Choroid plexus epithelial cell (primary cell): ENCODE results near the gene EGLN2.

Source experiments
- DNase-seq: peaks from one replicate; pipeline ENCODE4 v3.0.0-alpha.2; 2010; ENCODE audit warnings: low read depth
- H3K4me3 ChIP-seq: 2 replicates; pipeline ENCODE4 v1.5.1; 2011; ENCODE audit warnings: low read depth, mild to moderate bottlenecking, control low read depth, low read length, moderate library complexity
- CTCF ChIP-seq: conservative IDR thresholded peaks from 2 replicates; pipeline ENCODE4 v1.5.1; 2011; ENCODE audit warnings: low read depth, mild to moderate bottlenecking, control low read depth, inconsistent platforms, low read length, moderate library complexity

EGLN2 gene

GRCh38 chr19:40803857-40804782 is 5.1 kb downstream of the EGLN2 start:
- no peak for DNase-seq
- no peak overlapping the region for H3K4me3 ChIP-seq
- no peak for TF ChIP-seq CTCF

DNA sequence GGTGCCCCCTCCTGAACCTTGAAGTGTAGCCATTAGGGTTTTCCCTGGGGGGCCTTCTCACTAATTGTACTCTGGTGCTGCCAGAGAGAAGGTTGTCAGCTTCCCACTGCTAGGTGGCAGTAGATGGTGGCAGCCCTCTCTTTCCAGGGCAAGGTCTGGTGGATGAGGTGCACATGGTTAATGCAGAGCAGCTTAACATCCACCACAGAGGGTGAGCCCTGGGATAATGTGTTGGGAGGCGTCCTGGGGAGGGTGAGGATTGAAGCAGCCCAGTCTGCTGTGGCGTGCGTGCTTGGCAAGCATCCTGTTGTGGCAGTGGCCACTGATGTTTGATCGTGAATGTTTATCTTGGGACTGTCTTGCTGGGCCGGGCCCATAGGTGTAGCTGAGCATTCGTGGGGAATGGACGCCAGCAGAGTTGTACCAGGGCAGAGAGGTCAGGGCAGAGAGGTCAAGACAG is 5.8 kb downstream of the EGLN2 start:
- TF ChIP-seq CTCF, result peak; percentile 31
- no peak for DNase-seq
- H3K4me3 ChIP-seq, result no peak overlapping the region

DNA sequence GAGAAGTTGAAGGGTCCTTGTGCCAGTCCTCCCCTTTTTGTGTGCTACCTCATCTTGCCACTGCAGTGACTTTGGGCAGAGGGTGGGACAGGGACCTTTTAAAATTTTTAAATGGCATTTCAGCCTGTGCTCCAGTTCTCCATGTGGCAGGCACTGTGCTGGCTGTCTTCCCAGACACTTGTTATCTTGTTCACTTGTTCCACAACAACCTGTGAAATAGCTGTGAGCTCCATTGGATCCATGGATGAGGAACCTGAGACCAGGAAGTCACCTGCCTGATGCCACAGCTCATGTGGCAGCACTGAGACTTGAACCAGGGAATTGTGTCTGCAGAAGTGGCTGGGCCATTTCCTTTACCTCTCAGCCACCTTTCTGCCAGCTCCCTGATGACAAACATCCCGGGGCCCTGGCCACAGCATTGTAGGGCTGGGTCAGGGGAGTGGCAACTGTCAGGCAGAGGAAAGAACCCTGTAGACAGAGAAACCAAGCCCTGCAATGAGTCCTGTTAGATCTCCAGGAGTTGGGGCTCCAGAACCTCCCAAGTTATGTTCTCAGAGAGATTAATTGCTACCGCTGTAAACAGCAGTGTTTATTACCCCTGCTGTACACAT is 6.4 kb downstream of the EGLN2 start:
- TF ChIP-seq CTCF, result no peak
- H3K4me3 ChIP-seq, result no peak overlapping the region
- no peak for DNase-seq

DNA sequence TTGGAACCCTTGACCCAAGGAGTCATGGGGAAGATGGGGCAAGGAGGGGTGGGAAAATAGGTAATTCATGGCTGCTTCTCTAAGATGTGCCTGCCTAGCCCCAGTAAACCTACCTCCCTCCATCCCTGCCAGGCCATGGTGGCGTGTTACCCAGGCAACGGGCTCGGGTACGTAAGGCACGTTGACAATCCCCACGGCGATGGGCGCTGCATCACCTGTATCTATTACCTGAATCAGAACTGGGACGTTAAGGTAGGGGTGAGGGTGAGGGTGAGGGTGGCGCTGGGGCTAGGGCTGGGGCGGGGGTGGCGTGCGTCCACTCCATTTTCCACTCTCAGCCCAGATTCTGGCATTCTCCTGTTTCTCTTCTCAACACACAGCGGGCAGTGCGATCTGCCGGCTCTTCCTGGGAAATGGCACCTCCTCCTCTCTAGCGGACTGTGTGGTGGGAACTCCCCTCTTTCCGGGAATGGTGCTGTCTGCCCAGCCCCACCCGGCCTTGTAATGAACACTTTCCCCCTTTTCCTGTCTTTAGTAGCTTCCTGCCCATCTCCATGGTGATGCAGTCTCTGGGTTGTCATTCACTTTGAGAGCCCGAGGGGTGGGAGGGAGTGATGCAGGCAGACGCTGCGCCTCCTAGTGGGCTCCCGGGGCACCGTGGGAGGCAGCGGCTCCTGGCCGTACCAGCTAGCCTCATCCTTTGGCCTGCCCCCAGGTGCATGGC is 7.6 kb downstream of the EGLN2 start:
- peak; percentile 99 for DNase-seq
- peak; percentile 93 for TF ChIP-seq CTCF
- peak overlapping the region; percentile 22 for H3K4me3 ChIP-seq

DNA sequence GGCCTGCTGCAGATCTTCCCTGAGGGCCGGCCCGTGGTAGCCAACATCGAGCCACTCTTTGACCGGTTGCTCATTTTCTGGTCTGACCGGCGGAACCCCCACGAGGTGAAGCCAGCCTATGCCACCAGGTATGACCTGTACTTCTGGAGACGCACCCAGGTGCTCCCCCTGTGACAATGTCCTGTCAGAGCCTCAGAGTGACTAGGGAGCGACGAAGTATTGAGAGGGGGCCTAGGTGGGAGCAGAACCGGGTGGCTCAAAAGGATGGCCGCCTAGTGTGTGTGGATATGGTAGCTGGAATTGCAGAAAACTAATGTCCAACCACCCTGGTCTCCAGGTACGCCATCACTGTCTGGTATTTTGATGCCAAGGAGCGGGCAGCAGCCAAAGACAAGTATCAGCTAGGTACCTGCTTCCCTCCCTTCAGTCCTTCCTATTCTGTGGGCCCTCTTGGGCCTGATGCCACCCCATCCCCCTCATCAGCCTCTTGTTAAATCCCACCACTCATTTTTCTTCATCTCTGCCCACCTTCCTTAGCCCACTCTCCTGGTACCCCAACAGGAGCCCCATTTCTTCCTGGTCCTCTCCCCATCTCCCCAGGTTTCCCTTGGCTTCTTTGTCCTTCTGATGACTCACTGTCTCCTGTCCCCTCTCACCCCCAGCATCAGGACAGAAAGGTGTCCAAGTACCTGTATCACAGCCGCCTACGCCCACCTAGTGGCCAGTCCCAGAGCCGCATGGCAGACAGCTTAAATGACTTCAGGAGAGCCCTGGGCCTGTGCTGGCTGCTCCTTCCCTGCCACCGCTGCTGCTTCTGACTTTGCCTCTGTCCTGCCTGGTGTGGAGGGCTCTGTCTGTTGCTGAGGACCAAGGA is 8.4 kb downstream of the EGLN2 start:
- DNase-seq, result peak; percentile 35
- H3K4me3 ChIP-seq, result no peak overlapping the region
- peak; percentile 45 for TF ChIP-seq CTCF

GRCh38 chr19:40808021-40808325 is 9.0 kb downstream of the EGLN2 start:
- TF ChIP-seq CTCF, result no peak
- H3K4me3 ChIP-seq, result no peak overlapping the region
- no peak for DNase-seq
